Measurements from ENCODE around the gene PKNOX2. TPM values are rescaled to one million over a fixed set of nuclear protein-coding genes. Genes with fewer than 3 reads are reported as not detected.

PKNOX2 gene
- total and polyA plus RNA-seq, 2 of the 8 experiments (the other 6 are each of a cell fraction or from before 2014, with no cell fraction given) = 2.0 TPM

- Histone ChIP-seq H3K9me3 (ENCODE audit: insufficient read depth in 2 of 2, low read depth in 1 of 2, low read length in 1 of 2) (no peaks in the 10 kb centered on the region), H2BK5ac (ENCODE audit: low read depth, low read length) (no peak overlapping the region), H3K4me1 (replicated peaks in 1 of 4; ENCODE audit: control insufficient read depth in 3 of 4, insufficient read depth in 4 of 4, low read length in 3 of 4) (peaks cover 1 to 23% (median 4%) of the 10 kb centered on the region in 4 experiments; a peak in 4 of 7 replicates), H3K56ac (replicated peaks; ENCODE audit: insufficient read length, low read depth, low read length) (no peak overlapping the region), H4K91ac (replicated peaks; ENCODE audit: insufficient read length, low read length) (no peak overlapping the region), H3K23me2 (ENCODE audit: low read depth, low read length) (no peaks in the 10 kb centered on the region), H3K4me3 (ENCODE audit: extremely low read depth in 1 of 4, insufficient read depth in 2 of 4, low read depth in 3 of 4, low read length in 4 of 4) (no peak overlapping the region), H3K23ac (ENCODE audit: insufficient read length) (no peak overlapping the region), H2BK20ac (ENCODE audit: low read length) (no peak overlapping the region), H3K79me1 (ENCODE audit: low read depth, low read length) (no peaks in the 10 kb centered on the region; the same call in 1 of the 2 replicates), H3K18ac (ENCODE audit: extremely low read depth, low read length) (no peak overlapping the region; the same call in 1 of the 2 replicates), H3K79me2 (ENCODE audit: control insufficient read depth in 1 of 2, insufficient read depth in 2 of 2, low read length in 2 of 2) (no peaks in the 10 kb centered on the region; a peak in 1 of 4 replicates), H2BK15ac (ENCODE audit: low read length) (no peak overlapping the region), H4K20me1 (replicated peaks in 1 of 2; ENCODE audit: control insufficient read depth in 1 of 2, insufficient read depth in 2 of 2, low read length in 2 of 2) (no peaks in the 10 kb centered on the region), H4K5ac (ENCODE audit: insufficient read length, low read depth, low read length) (no peak overlapping the region), H2AK5ac (ENCODE audit: low read depth, low read length) (no peak overlapping the region), H2BK120ac (replicated peaks; ENCODE audit: low read depth, low read length) (no peak overlapping the region), H3K27me3 (replicated peaks in 1 of 4; ENCODE audit: control insufficient read depth in 3 of 4, extremely low read depth in 1 of 4, insufficient read depth in 3 of 4, low read length in 3 of 4) (no peaks in the 10 kb centered on the region), H3K27ac (ENCODE audit: low read depth, low read length) (no peak overlapping the region), H3K9ac (replicated peaks in 1 of 4; ENCODE audit: extremely low read depth in 1 of 4, low read depth in 3 of 4, low read length in 3 of 4) (no peak overlapping the region), H3K36me3 (ENCODE audit: control insufficient read depth in 2 of 4, insufficient read depth in 4 of 4, low read length in 3 of 4) (no peaks in the 10 kb centered on the region), H4K8ac (ENCODE audit: extremely low read depth, insufficient read depth, low read length) (peak overlapping the region; percentile 15; the same call in 1 of the 2 replicates), H3K4ac (replicated peaks; ENCODE audit: insufficient read length, low read depth, low read length) (no peak overlapping the region), H2BK12ac (ENCODE audit: low read depth, low read length) (no peak overlapping the region), H2AFZ (ENCODE audit: low read length) (no peak overlapping the region), H3K4me2 (ENCODE audit: insufficient read depth in 1 of 2, low read depth in 2 of 2, low read length in 2 of 2) (no peak overlapping the region), H3K14ac (ENCODE audit: insufficient read length) (no peak overlapping the region)
- ChIA-PET CTCF (ENCODE audit: partially characterized antibody) (interaction anchor here (0.7 to 2.2 kb wide), 10 partner anchors 9 to 175 kb away, joined by 3 to 6 read pairs (median 4); no protein-coding TSS in a partner anchor), POLR2A (ENCODE audit: partially characterized antibody) (no interaction called here)
- TF ChIP-seq SRF (IDR thresholded peaks at IDR 0.05; ENCODE audit: low read depth, low read length) = no peak
- no peak for TF ChIP-seq BACH1 (IDR thresholded peaks at IDR 0.05; ENCODE audit: low read length)
- TF ChIP-seq NANOG (IDR thresholded peaks at IDR 0.05; ENCODE audit: insufficient read depth, low read depth, low read length, poor library complexity, severe bottlenecking) = no peak
- no peak for TF ChIP-seq CTCF (IDR thresholded peaks at IDR 0.05; ENCODE audit: control extremely low read depth in 1 of 3, insufficient read depth in 1 of 3, low read depth in 1 of 3, low read length in 3 of 3)
- TF ChIP-seq, protein P1, sequence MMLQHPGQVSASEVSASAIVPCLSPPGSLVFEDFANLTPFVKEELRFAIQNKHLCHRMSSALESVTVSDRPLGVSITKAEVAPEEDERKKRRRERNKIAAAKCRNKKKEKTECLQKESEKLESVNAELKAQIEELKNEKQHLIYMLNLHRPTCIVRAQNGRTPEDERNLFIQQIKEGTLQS (IDR thresholded peaks at IDR 0.05; ENCODE audit: insufficient read depth, low read depth, low read length) = no peak
- no peak for TF ChIP-seq POLR2AphosphoS5 (IDR thresholded peaks at IDR 0.05; ENCODE audit: low read depth, low read length)
- no peak for TF ChIP-seq JUN (IDR thresholded peaks at IDR 0.05; ENCODE audit: low read depth, low read length)
- no peak for DNase-seq (ENCODE audit: low read depth in 1 of 2, low spot score in 2 of 2)
- WGBS, 2 experiments (ENCODE audit: extremely low coverage in 1 of 2, insufficient coverage in 1 of 2, insufficient read length in 1 of 2, insufficient replicate concordance in 2 of 2, low coverage in 1 of 2, low lambda C conversion rate in 2 of 2, missing lambda C conversion rate in 1 of 2) = 69% methylated on average over 9 of the region's 9 CpGs; no CpG with 5 or more reads in 1 of the 2 experiments
- no peak for FAIRE-seq
Measured at GRCh38 chr11:125179346-125179745, 14.8 kb downstream of the PKNOX2 start.

Data from H1 (cell line).